ENCODE measurements around the gene MRTO4.
"Not testable (repeated sequence)": the region's sequence is repeated elsewhere in the genome, so short reads cannot be mapped to it uniquely, and the experiment has no call there.

The MRTO4 gene

GRCh38 chr1:19270343-19270730 is 18.7 kb downstream of the MRTO4 start:
- not testable (repeated sequence) for DNase-seq (ENCODE audit: low read depth, low spot score)

- no peak for DNase-seq (ENCODE audit: low read depth, low spot score)
Observed at GRCh38 chr1:19272064-19272463, 20.5 kb downstream of the MRTO4 start.

GRCh38 chr1:19273106-19273843 is 21.7 kb downstream of the MRTO4 start:
- no peak for DNase-seq (ENCODE audit: low read depth, low spot score)

DNA sequence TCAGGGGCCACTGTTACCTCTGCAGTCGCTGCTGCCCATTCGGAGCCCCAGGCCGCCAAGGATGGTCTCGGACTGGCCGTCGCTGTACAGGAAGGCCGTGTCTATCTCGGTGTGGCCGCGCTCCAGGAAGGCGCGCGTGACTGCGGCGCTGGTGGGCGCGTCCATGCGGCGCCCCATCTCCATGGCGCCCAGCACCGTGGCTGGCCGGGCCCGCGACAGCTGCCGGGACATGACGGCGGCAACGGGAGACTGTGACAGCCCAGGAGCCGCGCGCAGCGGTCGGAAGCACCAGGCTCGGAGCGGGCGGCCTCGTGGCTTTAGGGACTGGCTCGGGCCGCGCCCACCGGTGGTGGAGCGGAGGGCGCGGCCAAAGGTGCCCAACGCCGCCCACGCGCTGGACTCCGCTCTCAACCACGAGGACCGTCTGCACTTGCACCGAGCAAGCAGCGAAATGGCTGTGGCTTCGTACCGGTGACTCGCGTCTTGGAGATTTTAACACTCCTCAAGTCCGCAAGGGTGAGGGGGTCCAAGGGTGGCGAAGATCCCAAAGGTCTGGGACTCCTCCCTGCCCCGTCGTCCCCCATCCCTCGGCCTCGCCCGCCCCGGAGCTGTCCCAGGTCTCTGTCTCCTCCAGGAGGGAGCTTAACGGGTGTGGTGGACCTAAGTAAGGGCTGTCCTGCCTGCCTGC is 22.4 kb downstream of the MRTO4 start:
- not testable (repeated sequence) for DNase-seq (ENCODE audit: low read depth, low spot score)

DNA sequence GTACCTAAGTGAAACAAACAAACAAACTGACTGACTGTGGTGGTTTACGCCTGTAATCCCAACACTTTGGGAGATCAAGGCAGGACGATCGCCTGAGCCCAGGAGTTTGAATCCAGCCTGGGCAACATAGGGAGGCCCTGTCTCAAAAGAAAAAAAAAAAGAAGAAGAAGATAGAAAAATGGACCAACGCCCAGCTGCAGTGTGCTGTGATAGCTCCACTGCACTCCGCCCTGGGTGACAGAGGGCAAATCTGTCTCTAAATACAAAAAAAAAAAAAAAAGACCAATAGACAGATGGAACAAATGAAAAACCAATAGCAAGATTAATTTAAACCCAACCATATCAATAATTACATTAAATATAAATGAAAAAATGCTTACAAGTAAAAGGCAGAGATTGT is 23.0 kb downstream of the MRTO4 start:
- no peak for DNase-seq (ENCODE audit: low read depth, low spot score)

GRCh38 chr1:19283891-19284290 is 32.3 kb downstream of the MRTO4 start:
- DNase-seq (ENCODE audit: low read depth, low spot score) = no peak

DNA sequence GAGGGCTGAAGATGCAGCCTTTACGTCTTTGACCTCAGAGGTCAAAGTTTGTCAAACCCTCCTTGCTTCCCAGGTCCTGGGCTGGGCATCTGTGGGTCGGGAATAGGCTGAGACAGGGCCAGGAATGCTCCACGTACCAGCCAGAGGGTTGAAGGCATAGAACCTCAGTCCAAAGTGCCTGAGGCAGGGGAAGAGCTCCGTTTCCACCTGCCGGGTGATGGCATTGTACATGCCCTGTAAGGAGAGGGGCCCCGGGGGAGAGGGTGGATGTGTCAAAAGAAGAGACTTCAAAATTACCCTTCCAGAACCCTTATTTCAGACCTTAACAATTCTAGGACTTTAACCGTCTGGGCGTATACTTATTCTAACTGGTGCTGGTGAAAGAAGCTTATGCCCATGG is 33.3 kb downstream of the MRTO4 start:
- no peak for DNase-seq (ENCODE audit: low read depth, low spot score)

DNA sequence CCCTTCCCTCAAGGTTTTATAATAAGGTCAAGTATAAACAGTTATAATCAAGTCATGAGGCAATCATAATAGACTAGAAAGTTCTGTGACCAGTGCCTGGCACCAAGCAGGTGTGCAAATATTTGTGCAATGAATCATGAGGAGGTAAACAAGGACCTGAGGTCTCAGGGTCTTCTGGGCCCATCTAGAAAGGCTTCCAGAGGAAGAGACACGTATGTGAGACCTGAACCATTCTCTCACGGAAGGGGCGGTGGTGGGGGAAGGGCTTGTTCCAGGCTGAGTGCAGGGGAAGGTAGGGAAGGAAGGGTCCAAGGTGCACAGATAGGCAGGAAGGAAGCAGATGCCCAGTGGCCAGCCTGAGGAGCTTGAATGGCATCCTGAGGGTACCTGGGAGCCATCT is 33.8 kb downstream of the MRTO4 start:
- not testable (repeated sequence) for DNase-seq (ENCODE audit: low read depth, low spot score)

- DNase-seq (ENCODE audit: low read depth, low spot score) = not testable (repeated sequence)
Observed at GRCh38 chr1:19285807-19286206, 34.2 kb downstream of the MRTO4 start.

- no peak for DNase-seq (ENCODE audit: low read depth, low spot score)
Observed at GRCh38 chr1:19287436-19288185, 36.0 kb downstream of the MRTO4 start.

DNA sequence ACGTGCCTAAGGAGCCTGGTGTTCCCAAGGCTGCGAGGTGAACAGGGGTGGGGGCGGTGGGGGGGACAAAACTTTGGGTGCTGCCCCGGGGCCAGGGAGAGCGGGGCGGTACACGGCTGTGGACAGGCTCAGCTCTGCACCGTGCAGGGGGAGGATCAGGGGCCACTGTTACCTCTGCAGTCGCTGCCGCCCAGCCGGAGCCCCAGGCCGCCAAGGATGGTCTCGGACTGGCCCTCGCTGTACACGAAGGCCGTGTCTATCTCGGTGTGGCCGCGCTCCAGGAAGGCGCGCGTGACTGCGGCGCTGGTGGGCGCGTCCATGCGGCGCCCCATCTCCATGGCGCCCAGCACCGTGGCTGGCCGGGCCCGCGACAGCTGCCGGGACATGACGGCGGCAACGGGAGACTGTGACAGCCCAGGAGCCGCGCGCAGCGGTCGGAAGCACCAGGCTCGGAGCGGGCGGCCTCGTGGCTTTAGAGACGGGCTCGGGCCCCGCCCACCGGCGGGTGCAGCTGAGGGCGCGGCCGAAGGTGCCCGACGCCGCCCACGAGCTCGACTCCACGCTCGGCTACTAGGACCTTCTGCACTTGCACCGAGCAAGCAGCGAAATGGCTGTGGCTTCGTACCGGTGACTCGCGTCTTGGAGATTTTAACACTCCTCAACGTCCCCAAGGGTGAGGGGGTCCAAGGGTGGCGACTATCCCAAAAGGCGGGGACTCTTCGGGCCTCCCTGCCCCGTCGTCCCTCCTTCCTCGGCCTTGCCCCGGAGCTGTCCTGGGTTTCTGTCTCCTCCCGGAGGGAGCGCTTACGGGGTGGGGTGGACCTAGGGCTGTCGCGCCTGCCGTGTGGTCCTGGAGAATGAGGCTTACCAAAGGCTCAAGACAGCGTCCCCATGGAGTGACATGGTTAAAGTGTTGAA is 37.0 kb downstream of the MRTO4 start, which contains the start of gene AKR7A3:
TSS of gene AKR7A3 (minus strand) at position 447 of the 918 bp plus-strand sequence. CDS start at position 386, 61 bp downstream.
- not testable (repeated sequence) for DNase-seq (ENCODE audit: low read depth, low spot score)

GRCh38 chr1:19289244-19289643 is 37.6 kb downstream of the MRTO4 start:
- no peak for DNase-seq (ENCODE audit: low read depth, low spot score)

DNA sequence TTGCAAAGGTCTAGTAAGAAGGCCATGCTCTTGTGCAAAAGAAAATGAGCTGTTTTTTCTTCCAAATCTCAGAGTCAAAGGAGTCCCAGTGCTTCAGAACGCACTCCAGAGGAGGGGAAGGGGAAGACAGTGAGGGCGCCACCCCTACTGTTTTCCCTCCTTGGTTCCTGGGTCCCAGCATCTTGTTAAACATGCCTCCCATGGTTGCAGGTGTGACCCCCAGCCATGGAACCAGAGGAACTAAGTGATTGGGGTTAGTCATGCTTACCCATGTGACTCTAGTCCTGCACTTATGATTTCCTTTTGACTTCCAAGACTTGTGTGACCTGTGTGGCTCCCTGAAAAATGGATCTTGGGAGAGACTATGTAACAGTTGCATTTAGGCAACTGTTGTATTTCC is 43.0 kb downstream of the MRTO4 start:
- no peak for DNase-seq (ENCODE audit: low read depth, low spot score)

DNA sequence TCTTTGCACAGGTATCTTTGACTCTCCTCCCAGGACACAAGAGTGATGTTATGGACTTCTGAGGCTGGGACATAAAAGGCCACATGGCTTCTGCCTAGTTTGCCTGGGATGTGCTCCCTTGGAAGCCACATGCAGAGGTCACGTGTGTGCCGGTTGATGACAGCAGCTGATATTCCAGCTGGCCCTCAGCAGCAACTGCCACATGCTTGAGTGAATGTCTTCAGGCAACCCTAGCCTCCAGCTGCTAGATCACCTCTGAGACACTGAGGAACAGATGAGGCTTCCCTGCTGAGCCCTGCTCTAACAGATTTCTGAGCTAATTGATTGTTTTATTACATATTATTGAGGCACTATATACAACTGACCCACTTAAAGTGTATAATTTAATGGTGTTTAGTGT is 48.6 kb downstream of the MRTO4 start:
- DNase-seq (ENCODE audit: low read depth, low spot score) = no peak

DNA sequence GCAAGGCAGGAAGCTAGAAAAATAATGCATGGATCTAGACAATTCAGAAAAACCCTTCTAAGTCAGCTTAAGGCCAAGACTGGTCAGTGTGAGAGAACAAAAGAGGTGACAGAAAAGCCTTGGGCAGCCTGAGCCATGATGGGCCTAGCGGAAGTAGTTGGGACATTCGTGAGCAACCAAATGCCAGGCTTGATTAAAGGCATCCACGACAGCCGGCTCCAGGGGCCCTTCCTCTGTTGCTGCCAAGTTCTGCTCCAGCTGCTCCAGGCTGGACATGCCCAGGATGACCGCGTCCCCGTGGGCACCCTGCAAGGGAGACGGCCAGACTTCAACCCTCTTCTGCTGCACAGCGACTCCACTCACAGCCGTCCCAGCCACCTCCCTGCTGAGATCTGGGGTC is 52.5 kb downstream of the MRTO4 start:
- DNase-seq (ENCODE audit: low read depth, low spot score) = not testable (repeated sequence)

GRCh38 chr1:19305880-19306279 is 54.3 kb downstream of the MRTO4 start:
- no peak for DNase-seq (ENCODE audit: low read depth, low spot score)

GRCh38 chr1:19306941-19307340 is 55.3 kb downstream of the MRTO4 start:
- DNase-seq (ENCODE audit: low read depth, low spot score) = no peak

DNA sequence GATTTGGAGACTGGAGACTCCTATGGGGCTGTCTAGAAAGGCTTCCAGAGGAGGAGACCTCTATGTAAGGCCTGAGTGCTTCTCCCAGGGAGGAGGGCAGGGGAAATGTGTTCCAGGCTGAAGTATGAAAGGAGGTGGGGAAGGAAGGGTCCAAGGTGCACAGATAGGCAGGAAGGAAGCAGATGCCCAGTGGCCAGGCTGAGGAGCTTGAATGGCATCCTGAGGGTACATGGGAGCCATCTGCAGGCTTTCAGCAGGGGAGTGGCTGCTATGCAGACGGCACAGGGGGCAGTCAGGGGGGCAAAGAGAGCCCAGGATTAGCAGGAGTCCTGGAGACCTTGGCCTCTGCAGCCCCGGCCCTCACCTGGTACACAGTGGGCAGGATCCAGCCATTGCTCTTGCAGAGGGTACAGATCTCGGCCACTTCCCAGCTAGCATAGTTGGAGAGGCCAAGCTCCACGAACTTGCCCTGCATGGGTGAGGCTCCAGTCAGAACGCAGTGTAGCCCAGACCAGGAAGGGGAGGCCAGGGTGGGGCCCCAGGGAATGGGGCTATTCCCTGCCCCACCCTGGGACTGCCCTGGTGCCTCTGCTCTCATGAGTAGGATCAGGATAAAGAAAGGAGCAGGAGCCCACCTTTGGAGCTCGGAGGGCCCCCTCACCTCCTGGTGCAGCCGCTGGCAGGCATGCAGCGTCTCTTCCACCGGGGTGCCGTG is 56.3 kb downstream of the MRTO4 start:
- DNase-seq (ENCODE audit: low read depth, low spot score) = no peak

DNA sequence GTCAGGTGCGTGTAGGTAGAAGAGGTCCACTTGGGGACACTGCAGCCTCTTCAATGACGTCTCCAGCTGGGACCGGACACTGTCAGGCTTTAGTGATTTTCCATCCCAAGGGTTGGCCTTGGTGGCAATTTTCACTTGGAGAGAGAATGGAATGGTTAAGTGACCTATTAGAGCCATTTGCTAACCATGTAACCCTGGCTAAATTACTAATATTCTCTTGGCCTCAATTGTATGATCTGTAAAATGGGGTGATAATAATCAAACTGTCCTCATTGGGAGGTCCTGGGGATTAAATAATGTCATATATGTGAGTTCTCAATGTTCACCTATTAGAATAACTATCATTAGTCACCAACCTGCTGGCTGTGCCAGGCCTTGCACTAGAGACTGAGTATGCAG is 56.9 kb downstream of the MRTO4 start:
- DNase-seq (ENCODE audit: low read depth, low spot score) = no peak

GRCh38 chr1:19309123-19309813 is 57.7 kb downstream of the MRTO4 start:
- DNase-seq (ENCODE audit: low read depth, low spot score) = no peak

Measured in smooth muscle cell of the brain vasculature (primary cell).